ENCODE data around the gene RNF166.

The RNF166 gene, protein sequence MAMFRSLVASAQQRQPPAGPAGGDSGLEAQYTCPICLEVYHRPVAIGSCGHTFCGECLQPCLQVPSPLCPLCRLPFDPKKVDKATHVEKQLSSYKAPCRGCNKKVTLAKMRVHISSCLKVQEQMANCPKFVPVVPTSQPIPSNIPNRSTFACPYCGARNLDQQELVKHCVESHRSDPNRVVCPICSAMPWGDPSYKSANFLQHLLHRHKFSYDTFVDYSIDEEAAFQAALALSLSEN

DNA sequence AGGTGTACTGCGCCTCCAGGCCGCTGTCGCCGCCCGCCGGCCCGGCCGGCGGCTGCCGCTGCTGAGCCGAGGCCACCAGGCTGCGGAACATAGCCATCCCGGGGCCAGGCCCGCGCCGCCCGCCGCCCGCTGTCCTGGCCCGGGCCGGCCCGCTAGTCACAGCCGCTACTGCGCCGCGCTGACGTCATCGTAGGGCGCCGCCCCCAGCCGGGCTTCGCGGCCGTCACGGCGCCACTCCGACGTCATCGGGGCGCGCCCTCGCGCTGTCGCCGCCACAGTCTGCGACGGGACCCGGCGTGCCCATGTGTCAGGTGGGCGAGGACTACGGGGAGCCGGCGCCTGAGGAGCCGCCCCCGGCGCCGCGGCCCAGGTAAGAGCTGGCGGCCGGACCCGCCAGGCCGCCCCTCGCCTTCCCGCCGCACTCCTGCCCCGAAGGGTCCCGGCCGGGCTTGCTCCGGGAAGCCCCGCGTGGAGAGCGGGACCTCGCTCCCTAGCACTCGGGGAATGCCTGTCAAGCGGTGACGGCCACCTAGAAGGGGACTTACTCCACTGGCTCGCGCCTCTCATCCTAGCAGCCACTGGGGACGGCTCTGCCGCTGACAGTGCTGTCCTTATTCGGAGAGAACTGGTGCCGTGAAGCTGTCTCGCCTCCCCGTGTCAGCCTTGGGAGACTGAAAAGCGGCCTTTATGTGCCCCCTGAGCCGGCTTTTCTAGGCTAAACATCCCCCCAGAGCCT is at the start of gene RNF166, which contains the start of gene CTU2:
RNF166 (minus strand) TSS at position 180 of the 736 bp plus-strand sequence; CDS start at position 97, 83 bp downstream.
CTU2 (plus strand) TSS at position 275 of the 736 bp plus-strand sequence; CDS start at position 303, 28 bp downstream.
- CTCF ChIA-PET = interaction anchor here (1.0 to 5.5 kb wide), 6 partner anchors 9 to 73 kb away, joined by 3 to 23 read pairs (median 4); partner anchors contain the start of gene MVD
- POLR2A ChIA-PET = interaction anchor here (0.6 kb wide), 1 partner anchor 39 kb away, joined by 3 read pairs; no protein-coding TSS in a partner anchor
- DNase-seq (ENCODE audit: extremely low spot score) = peak; percentile 98
- TF ChIP-seq CTCF (IDR thresholded peaks at IDR 0.05; ENCODE audit: control extremely low read depth, extremely low read depth, low read depth, missing control alignments) = no peak

DNA sequence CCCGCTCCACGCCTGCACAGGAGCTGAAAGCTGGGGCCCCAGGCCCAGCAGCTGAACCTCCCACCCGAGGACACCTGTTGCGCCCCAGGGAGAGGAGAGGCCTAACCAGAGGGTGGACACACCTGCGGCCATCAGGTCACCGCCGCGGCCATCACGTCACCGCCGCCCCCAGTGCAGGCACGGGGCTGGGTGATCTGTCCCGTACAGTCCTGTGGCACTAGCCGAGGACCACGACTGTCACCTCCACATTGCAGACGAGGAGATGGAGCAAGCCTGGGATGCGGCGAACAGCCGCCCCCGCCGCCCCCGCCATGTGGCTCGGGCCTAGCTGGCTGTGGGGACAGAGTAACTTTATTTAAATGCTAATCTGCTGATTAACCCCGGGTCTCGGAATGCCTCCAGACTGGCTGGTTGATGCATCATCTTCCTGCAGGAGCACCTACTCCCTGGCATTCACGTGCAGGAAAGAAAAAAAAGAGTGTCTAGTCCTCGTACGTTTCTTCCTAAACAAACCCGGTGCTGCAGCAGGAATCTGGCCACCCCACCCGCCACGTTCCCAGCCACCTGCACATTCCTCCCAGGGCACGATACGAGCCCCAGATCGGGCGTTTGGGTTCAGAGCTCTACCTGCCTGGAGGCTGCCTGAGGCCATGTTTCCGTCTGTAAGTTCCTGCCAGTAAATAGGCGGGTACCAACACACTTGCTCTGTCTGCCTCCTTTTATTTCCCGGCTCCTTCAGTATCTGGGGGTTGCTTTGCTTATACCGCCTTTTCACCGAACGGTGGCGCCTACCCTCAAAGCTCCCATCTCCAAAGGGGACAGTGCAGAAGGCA is 48.9 kb upstream of the RNF166 start:
- no peak for DNase-seq (ENCODE audit: extremely low spot score)
- ChIA-PET CTCF (interaction anchor here (0.9 to 5.1 kb wide), 8 partner anchors 10 to 462 kb away, joined by 3 to 17 read pairs (median 5); partner anchors contain the start of gene ZNF778), POLR2A (no interaction called here)
- peak; percentile 32 for TF ChIP-seq CTCF (IDR thresholded peaks at IDR 0.05; ENCODE audit: control extremely low read depth, extremely low read depth, low read depth, missing control alignments)

- CTCF ChIA-PET = interaction anchor here (0.9 to 5.1 kb wide), 8 partner anchors 9 to 29 kb away, joined by 3 to 17 read pairs (median 8); no protein-coding TSS in a partner anchor
- POLR2A ChIA-PET = no interaction called here
- TF ChIP-seq CTCF (IDR thresholded peaks at IDR 0.05; ENCODE audit: control extremely low read depth, extremely low read depth, low read depth, missing control alignments) = no peak
- no peak for DNase-seq (ENCODE audit: extremely low spot score)
These were observed 48.1 kb upstream of the RNF166 start for GRCh38 chr16:88754109-88754911.

DNA sequence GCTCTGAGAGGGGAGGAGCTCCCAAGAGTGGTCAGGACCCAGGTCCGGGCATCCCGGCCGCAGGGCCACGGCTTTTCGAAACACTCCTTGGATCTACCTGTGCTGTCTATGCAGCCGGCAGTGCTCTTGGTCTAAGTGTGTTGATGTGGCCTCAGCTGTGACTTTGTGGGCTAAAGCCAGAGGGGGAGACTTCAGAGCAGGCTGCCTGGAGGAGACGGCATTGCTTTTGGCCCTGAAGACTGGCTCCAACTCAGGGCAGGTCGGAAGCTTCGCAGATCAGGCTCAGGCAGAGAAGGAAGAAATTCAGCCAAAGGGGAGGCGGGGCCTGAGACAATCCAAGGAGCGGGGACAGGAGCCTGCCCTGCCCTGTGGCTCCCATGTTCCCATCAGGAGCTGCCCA is 47.4 kb upstream of the RNF166 start:
- ChIA-PET CTCF (interaction anchor here (1.0 to 5.1 kb wide), 4 partner anchors 9 to 16 kb away, joined by 3 to 17 read pairs (median 13); no protein-coding TSS in a partner anchor), POLR2A (no interaction called here)
- TF ChIP-seq CTCF (IDR thresholded peaks at IDR 0.05; ENCODE audit: control extremely low read depth, extremely low read depth, low read depth, missing control alignments) = no peak
- no peak for DNase-seq (ENCODE audit: extremely low spot score)

DNA sequence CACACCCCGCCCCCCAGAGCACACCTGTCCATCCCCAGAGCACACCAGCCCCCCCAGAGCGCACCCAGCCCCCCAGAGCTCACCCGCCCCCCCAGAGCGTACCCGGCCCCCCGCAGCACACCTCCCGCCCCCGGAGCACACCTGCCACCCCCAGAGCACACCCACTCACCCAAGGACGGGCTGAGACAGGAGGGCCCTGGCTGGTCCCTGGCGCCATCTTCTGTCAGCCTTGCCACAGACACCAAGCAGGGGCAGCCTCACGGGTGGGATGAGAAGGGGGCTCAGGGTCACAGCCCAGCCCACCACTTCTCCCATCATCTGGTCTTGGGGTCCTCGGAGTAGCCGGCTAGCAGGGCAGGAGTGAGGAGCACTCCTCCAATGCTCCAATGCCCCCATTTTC is 47.0 kb upstream of the RNF166 start:
- CTCF ChIA-PET = interaction anchor here (1.0 to 5.1 kb wide), 4 partner anchors 8 to 16 kb away, joined by 3 to 17 read pairs (median 13); no protein-coding TSS in a partner anchor
- no peak for TF ChIP-seq CTCF (IDR thresholded peaks at IDR 0.05; ENCODE audit: control extremely low read depth, extremely low read depth, low read depth, missing control alignments)

More for the DNA sequence above, 47.0 kb upstream of the RNF166 start:
- no peak for DNase-seq (ENCODE audit: extremely low spot score)
- POLR2A ChIA-PET = no interaction called here
